Right lobe of liver (tissue), 6 donors: ENCODE measurements around the gene CYS1. TPM values are rescaled to one million over a fixed set of nuclear protein-coding genes. Genes with fewer than 3 reads are reported as not detected.
"Not testable (repeated sequence)": the region's sequence is repeated elsewhere in the genome, so short reads cannot be mapped to it uniquely, and the experiment has no call there.

ENCODE experiments used
- ATAC-seq, 4 donors: fragments of 200-7000 bp; cut with Tn5 transposase; one replicate each; pipeline ENCODE4 v1.9.1; 2020; ENCODE audit warnings: mild to moderate bottlenecking in 4 of 4, moderate library complexity in 4 of 4
- DNase-seq, 3 donors: peaks; one replicate each; pipeline ENCODE4 v3.0.0-alpha.2; 2020
- H3K27ac ChIP-seq, 3 donors: fragments of 200-600 bp; one replicate each; pipeline ENCODE4 v1.8.0; 2022
- H3K27me3 ChIP-seq, 2 donors: fragments of 200-600 bp; one replicate each; pipeline ENCODE4 v1.8.0; 2022
- H3K36me3 ChIP-seq, 4 donors: fragments of 200-600 bp; sonication (generic) in 1 of 4; one replicate each; pipeline versions ENCODE4 v1.5.1 to v1.8.0; 2017 to 2022; ENCODE audit warnings: control low read depth in 1 of 4
- H3K4me1 ChIP-seq, 4 donors: fragments of 200-600 bp; sonication (generic) in 1 of 4; one replicate each; pipeline versions ENCODE4 v1.5.1 to v1.8.0; 2017 to 2022; ENCODE audit warnings: control low read depth in 1 of 4
- H3K4me3 ChIP-seq, 3 donors: fragments of 200-600 bp; one replicate each; pipeline ENCODE4 v1.8.0; 2022
- H3K9me3 ChIP-seq, 4 donors: fragments of 200-600 bp; sonication (generic) in 1 of 4; one replicate each; pipeline versions ENCODE4 v1.5.1 to v1.8.0; 2017 to 2022; ENCODE audit warnings: control low read depth in 1 of 4
- CTCF ChIP-seq, 4 donors: fragments of 200-600 bp in 3 of 4; fragments of 450-650 bp in 1 of 4; IDR thresholded peaks; one replicate each; pipeline versions ENCODE4 v1.5.1 to v1.8.0; 2016 to 2022; ENCODE audit warnings: antibody characterized with exemption in 4 of 4, mild to moderate bottlenecking in 2 of 4
- POLR2A ChIP-seq: fragments of 450-650 bp; IDR thresholded peaks from one replicate; pipeline ENCODE4 v1.6.1; 2017; ENCODE audit warnings: antibody characterized with exemption, mild to moderate bottlenecking
- WGBS: methylation state at CpG from one replicate; pipeline ENCODE4 v1.1.6; 2018; ENCODE audit warnings: low coverage, low lambda C conversion rate; ENCODE audit not compliant: insufficient coverage; ENCODE audit errors: missing lambda C conversion rate; 5-methylcytosine and 5-hydroxymethylcytosine counted together
- intact Hi-C, 2 donors: fragments of 100-400 bp; cut with DNase I; formaldehyde crosslinking; loops; one replicate each; pipeline versions ENCODE4 v1.11.2 to v1.14.1; 2022
- total RNA-seq, 6 experiments: library from RNA; depleted of rRNA in 2 of 6; stranded (reverse); fragments of >200 nt in 2 of 6; fragmentation: NEBNext Ultra II Directional in 3 of 6; extraction: Animal tissue kit (Norgen Biotek cat#: 25700) in 3 of 6; gene quantifications; one replicate each; pipeline versions ENCODE4 v1.1.0 to v1.2.4, GENCODE V29; 2016 to 2023
- donor health status: DM: no; HTN: yes; CAD: no.
- donor health status: DM: no; HTN: no; CAD: no.
- donor health status: DM: no; HTN: no; CAD: no.
- donor health status: DM: no; HTN: yes; CAD: no.
- donor health status: DM: no; HTN: yes; CAD: no.

The CYS1 gene
- total RNA-seq, 6 experiments from 2014 or later: 0.26 to 0.99 (median 0.55) TPM

GRCh38 chr2:10019174-10019573 lies 61.0 kb downstream of the CYS1 start:
- WGBS: 17% methylated on average over 5 of the region's 8 CpGs
- H3K36me3 ChIP-seq: no peaks in the 10 kb centered on the region
- ATAC-seq (peak; percentile 69 to 80 (median 76)), DNase-seq (peak; percentile 82 to 89 (median 88))
- intact Hi-C loops: no loop called here
- H3K4me3 ChIP-seq: no peak overlapping the region
- TF ChIP-seq CTCF (IDR thresholded peaks at IDR 0.05) (no peak), POLR2A (peak; percentile 29)
- H3K9me3 ChIP-seq: no peaks in the 10 kb centered on the region
- H3K27ac ChIP-seq: peak overlapping the region; percentile 48 to 85 (median 82)
- H3K4me1 ChIP-seq: peaks cover 0 to 38% (median 18%) of the 10 kb centered on the region in 4 donors
- no peaks in the 10 kb centered on the region for H3K27me3 ChIP-seq

GRCh38 chr2:10017313-10017941 lies 62.8 kb downstream of the CYS1 start:
- no peak for TF ChIP-seq POLR2A
- no peak for TF ChIP-seq CTCF (IDR thresholded peaks at IDR 0.05)
- DNase-seq: peak in 2 of 3 donors; percentile 55 to 68
- Histone ChIP-seq H3K27me3 (no peaks in the 10 kb centered on the region), H3K9me3 (no peaks in the 10 kb centered on the region), H3K4me3 (no peak overlapping the region), H3K27ac (peak overlapping the region; percentile 63 to 85 (median 82)), H3K36me3 (no peaks in the 10 kb centered on the region), H3K4me1 (peaks cover 0 to 38% (median 18%) of the 10 kb centered on the region in 4 donors)
- WGBS: 59% methylated on average over 4 of the region's 5 CpGs
- peak; percentile 64 to 75 (median 69) for ATAC-seq
- intact Hi-C loops: no loop called here

- 62% methylated on average over 8 of the region's 8 CpGs for WGBS
- intact Hi-C loops: no loop called here
- no peak overlapping the region for H3K4me3 ChIP-seq
- TF ChIP-seq POLR2A (peak; percentile 57), CTCF (IDR thresholded peaks at IDR 0.05) (no peak)
- H3K27ac ChIP-seq: peak overlapping the region; percentile 63 to 85 (median 82)
- no peaks in the 10 kb centered on the region for H3K27me3 ChIP-seq
- H3K9me3 ChIP-seq: no peaks in the 10 kb centered on the region
- DNase-seq (peak; percentile 82 to 86 (median 84)), ATAC-seq (peak; percentile 77 to 80 (median 78))
- no peaks in the 10 kb centered on the region for H3K36me3 ChIP-seq
- H3K4me1 ChIP-seq: peaks cover 0 to 38% (median 18%) of the 10 kb centered on the region in 4 donors
These were observed 63.4 kb downstream of the CYS1 start for GRCh38 chr2:10016802-10017258.

GRCh38 chr2:10016001-10016801 lies 64.0 kb downstream of the CYS1 start:
- no peaks in the 10 kb centered on the region for H3K27me3 ChIP-seq
- 80% methylated on average over 21 of the region's 35 CpGs for WGBS
- intact Hi-C loops: no loop called here
- DNase-seq (peak in 1 of 3 donors; percentile 56), ATAC-seq (no peak)
- H3K4me3 ChIP-seq: no peak overlapping the region
- H3K27ac ChIP-seq: peak overlapping the region; percentile 50 to 85 (median 82)
- TF ChIP-seq CTCF (IDR thresholded peaks at IDR 0.05) (no peak), POLR2A (no peak)
- H3K4me1 ChIP-seq: peaks cover 0 to 38% (median 18%) of the 10 kb centered on the region in 4 donors
- no peaks in the 10 kb centered on the region for H3K9me3 ChIP-seq
- H3K36me3 ChIP-seq: no peaks in the 10 kb centered on the region

- H3K9me3 ChIP-seq, intact Hi-C loops, H3K27me3 ChIP-seq, H3K4me3 ChIP-seq, H3K36me3 ChIP-seq, H3K27ac ChIP-seq, ATAC-seq: not testable (repeated sequence)
- DNase-seq: peak in 1 of 3 donors; percentile 31
- peaks cover 0 to 38% (median 18%) of the 10 kb centered on the region in 4 donors for H3K4me1 ChIP-seq
- WGBS: 96% methylated on average over 40 of the region's 44 CpGs
These were observed 64.7 kb downstream of the CYS1 start for GRCh38 chr2:10015376-10015989.
